ENCODE data around the gene RAP1GAP.

The RAP1GAP gene

DNA sequence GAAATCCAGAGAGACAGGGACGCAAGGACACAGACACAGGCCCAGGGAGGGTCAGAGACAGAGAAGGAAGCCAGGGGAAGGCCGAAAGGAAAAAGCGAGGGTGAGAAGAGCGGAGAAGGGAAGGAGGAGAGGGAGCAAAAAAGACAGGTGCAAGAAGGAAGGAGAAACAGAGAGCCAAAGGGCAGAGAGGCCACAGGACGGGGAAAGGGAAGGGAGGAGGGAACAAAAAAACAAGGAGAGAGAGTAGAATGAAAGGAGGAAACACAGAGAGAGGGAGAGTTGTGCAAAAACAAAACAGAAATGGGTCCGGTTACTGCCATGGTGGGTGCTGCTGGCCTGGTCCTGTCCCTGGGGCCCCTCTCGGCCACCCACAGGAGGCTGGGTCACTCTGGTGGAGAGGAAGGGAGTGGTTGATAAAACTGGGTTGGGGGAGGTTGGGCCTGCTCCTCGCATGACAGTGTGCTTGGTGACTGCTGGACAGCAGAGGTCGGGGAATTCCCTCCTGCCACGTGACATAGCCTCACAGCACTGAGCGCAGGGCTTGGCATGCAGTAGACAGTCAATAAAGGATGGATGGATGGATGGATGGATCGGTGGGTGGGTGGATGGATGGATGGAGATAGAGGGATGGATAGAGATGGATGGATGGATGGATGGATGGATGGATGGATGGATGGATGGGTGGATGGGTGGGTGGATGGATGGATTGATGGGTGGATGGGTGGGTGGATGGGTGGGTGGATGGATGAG is 64.8 kb downstream of the RAP1GAP start:
- TF ChIP-seq, protein P1, sequence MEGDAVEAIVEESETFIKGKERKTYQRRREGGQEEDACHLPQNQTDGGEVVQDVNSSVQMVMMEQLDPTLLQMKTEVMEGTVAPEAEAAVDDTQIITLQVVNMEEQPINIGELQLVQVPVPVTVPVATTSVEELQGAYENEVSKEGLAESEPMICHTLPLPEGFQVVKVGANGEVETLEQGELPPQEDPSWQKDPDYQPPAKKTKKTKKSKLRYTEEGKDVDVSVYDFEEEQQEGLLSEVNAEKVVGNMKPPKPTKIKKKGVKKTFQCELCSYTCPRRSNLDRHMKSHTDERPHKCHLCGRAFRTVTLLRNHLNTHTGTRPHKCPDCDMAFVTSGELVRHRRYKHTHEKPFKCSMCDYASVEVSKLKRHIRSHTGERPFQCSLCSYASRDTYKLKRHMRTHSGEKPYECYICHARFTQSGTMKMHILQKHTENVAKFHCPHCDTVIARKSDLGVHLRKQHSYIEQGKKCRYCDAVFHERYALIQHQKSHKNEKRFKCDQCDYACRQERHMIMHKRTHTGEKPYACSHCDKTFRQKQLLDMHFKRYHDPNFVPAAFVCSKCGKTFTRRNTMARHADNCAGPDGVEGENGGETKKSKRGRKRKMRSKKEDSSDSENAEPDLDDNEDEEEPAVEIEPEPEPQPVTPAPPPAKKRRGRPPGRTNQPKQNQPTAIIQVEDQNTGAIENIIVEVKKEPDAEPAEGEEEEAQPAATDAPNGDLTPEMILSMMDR (IDR thresholded peaks at IDR 0.05; ENCODE audit: low read depth, low read length, missing control alignments): no peak
- DNase-seq (ENCODE audit: extremely low read depth, low read depth): no peak
- H3K4me3 ChIP-seq (replicated peaks; ENCODE audit: low read depth, low read length): no peak overlapping the region

DNA sequence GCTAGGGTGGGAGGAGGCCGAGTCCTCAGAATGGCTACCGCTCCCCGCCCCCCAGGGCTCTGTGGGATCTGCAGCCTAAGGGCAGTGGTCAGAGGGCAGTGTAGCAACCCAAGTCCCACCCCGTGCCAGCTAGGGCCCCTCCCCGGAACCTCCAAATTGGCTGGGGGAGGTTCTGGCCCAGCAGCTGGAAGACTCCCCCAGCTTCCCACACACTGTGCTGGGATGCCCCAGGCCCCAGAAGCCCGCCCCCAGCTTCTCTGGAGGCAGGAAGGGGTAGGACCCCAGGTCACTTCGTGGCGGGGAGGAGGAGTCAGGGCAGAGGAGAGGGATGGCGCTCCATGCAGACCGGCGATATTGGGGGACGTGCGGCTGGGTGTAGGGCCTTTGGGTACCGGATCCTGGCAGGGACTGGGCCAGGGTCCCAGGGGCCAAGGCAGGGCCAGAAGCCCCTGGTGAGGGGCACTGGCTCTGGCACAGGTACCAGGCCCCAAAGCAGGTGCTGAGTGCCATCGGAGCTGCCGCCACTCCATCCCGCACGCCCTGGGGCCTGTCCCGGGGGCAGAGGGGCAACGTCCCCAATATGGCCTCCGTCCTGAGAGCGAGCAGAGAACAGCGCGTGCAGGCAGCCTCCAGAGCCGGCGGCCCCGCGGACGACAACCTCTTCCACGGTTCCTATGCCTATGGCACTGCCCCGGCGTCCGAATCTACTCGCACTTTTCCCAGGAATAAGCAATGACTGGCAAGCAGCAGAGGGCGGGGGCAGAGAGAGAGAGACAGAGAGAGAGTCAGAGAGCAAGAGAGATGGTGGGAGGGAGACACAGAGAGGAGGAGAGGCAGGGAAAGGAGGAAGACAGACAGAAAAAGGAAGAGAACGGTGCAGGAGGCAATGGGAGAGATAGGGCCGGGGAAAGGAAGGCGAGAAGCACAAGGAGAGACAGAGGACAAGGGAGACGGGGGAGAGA is 65.7 kb downstream of the RAP1GAP start:
- TF ChIP-seq, protein P1 (IDR thresholded peaks at IDR 0.05; ENCODE audit: low read depth, low read length, missing control alignments): no peak
- no peak overlapping the region for H3K4me3 ChIP-seq (replicated peaks; ENCODE audit: low read depth, low read length)
- DNase-seq (ENCODE audit: extremely low read depth, low read depth): no peak

DNA sequence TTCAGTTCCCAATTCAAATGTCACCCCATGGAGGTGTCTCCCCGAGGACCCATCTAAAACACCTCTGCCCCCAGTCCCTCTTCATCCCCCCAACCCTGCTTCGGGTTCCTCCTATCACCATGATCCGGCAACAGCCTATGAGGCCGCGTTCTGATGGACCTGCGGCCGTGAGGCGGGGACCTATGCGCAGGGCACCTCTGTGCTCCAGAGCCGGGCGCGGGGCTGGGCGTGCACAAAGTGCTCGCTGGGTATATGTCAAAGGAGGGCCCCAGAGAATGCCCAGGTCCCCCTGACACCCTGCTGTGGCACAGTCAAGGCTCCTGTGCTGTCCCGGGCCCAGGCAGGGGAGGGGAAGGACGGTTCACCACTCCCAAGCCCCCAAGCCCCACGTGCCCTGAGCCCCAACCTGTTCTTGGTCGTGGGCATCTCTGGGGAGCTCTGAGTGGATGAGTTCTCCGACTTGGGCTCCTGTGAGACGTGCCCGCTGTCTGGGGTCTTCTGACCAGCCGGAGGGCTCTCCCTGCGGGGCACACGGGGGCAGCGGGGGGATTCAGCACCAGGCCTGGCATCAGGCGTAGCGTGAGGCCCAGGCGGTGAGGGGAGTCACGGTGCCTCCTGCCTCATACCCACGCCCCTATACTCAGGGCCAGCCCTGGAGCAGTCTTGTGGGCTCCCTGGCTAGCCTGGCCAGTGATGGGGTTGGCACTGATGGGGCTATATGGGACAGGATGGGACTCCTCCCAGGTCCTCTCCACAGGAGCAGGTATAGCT is 67.7 kb downstream of the RAP1GAP start:
- no peak for DNase-seq (ENCODE audit: extremely low read depth, low read depth)
- no peak overlapping the region for H3K4me3 ChIP-seq (replicated peaks; ENCODE audit: low read depth, low read length)
- TF ChIP-seq, protein P1 (IDR thresholded peaks at IDR 0.05; ENCODE audit: low read depth, low read length, missing control alignments): no peak

DNA sequence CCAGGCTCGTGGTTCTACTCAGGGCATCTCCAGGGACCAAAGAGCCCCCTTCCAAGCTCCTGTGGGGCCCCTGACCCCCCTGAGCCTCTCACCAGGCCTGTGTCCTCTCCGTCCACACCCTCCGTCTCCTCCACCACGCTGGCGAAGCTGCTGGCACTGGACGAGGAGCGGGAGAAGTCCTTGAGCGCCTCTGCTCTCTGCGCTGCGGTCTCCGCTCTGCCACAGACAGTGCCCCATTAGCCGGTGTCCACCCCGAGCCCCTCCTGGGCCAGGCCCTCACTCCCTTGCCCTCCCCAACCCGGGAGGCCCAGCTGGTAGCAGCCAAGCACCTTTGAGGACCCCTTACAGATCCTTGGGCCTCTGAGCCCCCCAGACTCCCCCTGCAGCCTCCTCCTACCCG is 69.8 kb downstream of the RAP1GAP start:
- DNase-seq (ENCODE audit: extremely low read depth, low read depth): no peak
- H3K4me3 ChIP-seq (replicated peaks; ENCODE audit: low read depth, low read length): no peak overlapping the region
- TF ChIP-seq, protein P1 (IDR thresholded peaks at IDR 0.05; ENCODE audit: low read depth, low read length, missing control alignments): no peak

DNA sequence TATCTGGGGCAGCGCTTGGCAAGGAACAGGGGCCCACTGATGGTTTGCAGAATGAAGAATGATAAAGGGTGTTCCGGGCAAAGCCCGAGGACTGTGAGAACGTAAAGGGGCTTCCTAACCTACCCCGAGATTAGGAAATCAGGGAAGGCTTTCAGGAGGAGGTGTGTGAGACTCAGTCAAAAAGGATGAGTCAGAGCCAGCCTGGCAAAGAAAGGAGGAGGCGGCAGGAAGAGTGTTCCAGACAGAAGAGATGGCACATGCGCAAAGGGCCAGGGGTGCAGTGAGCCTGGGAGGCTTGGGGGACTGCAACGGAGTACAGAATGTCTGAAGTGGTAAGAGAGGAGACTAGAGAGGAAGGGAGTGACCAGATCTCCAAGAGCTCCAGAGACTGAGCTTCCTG is 70.3 kb downstream of the RAP1GAP start:
- TF ChIP-seq, protein P1 (IDR thresholded peaks at IDR 0.05; ENCODE audit: low read depth, low read length, missing control alignments): no peak
- DNase-seq (ENCODE audit: extremely low read depth, low read depth): no peak
- H3K4me3 ChIP-seq (replicated peaks; ENCODE audit: low read depth, low read length): no peak overlapping the region

DNA sequence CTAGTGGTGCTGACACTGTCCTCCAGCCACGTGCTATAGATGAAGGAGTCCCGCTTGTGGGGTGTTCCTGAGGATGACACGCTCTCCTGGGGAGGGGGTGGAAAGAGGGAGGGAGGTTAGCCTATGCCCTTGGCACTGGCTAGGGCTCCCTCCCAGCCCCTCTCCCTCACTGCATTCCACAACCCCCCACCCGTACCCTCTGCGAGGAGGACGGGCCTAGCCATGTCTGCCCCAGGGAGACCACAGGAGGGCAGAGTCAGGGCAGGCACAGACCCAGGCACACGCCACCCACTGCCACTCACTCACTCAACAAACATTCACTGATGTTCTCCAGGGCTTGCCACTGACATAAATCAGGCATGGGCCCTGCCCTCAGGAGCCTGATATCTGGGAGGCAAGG is 70.7 kb downstream of the RAP1GAP start:
- TF ChIP-seq, protein P1 (IDR thresholded peaks at IDR 0.05; ENCODE audit: low read depth, low read length, missing control alignments): no peak
- DNase-seq (ENCODE audit: extremely low read depth, low read depth): no peak
- H3K4me3 ChIP-seq (replicated peaks; ENCODE audit: low read depth, low read length): no peak overlapping the region

Measured in HFF-Myc (cell line).